ENCODE measurements around the gene DHH. TPM values are rescaled to one million over a fixed set of nuclear protein-coding genes. Genes with fewer than 3 reads are reported as not detected.
"Not testable (repeated sequence)": the region's sequence is repeated elsewhere in the genome, so short reads cannot be mapped to it uniquely, and the experiment has no call there.

Gene DHH
- under 1 TPM; 0.15 to 0.47 (median 0.42) TPM for total RNA-seq

DNA sequence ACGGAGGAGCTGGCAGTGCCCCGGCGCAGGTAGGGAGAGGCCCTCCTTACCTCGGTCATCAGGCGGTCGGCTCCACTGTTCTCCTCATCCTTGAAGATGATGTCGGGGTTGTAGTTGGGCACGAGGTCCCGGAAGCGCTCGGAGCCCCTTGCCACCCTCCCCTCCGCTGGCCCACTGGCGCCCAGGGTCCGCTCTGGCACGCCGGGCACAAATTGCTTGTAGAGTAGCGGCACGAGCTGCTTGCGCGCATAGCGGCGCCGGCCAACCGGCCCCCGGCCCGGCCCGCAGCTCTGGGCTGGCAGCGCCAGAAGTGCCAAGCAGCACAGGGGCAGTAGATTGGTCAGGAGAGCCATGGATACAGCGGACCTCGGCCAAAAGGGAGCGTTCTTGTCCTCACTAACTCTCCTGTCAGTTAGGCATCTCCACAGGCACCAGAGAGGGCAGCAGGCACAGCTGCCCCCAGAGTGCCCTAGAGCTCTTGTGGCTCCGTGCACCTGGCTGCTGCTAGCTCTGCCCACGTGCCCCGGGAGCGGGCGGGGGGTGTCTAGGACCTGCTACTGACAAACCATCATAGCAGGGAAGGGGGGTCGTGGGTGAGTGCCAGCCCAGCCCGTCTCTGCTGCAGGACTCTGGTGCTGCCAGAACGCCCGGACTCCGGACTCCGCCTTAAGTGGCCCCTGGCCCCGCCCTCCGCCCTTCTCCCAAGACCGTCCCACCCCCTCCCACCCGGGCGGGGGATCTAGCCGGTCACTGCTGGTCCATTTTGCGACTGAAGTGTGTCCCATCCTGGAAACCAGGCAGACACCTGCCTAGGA, at the start of gene DHH:
Gene DHH, minus strand, starts transcription at position 642 of the 815 bp plus-strand sequence. Its CDS starts 289 bp downstream, at position 353.
- peaks cover 54% of the 10 kb centered on the region for H3K4me1 ChIP-seq
- peaks cover 56% of the 10 kb centered on the region for H3K27me3 ChIP-seq
- 2% methylated on average over 31 of the region's 49 CpGs for WGBS
- no peak within 1 kb of the TSS for H3K27ac ChIP-seq
- H3K4me3 ChIP-seq, result peak within 1 kb of the TSS; percentile 21
- TF ChIP-seq POLR2AphosphoS5 (IDR thresholded peaks at IDR 0.05) (no peak), POLR2A (IDR thresholded peaks at IDR 0.05) (no peak), EP300 (IDR thresholded peaks at IDR 0.05) (no peak)
- no peaks in the 10 kb centered on the region for H3K9me3 ChIP-seq
- peaks cover 25% of the 10 kb centered on the region for H3K36me3 ChIP-seq
- DNase-seq (ENCODE audit: low spot score in 2 of 2), result peak in 1 of 2 donors; percentile 68

- Histone ChIP-seq H3K4me1 (no peaks in the 10 kb centered on the region), H3K36me3 (no peaks in the 10 kb centered on the region), H3K27ac (no peak overlapping the region), H3K9me3 (no peaks in the 10 kb centered on the region), H3K27me3 (no peaks in the 10 kb centered on the region), H3K4me3 (no peak overlapping the region)
- no peak for DNase-seq (ENCODE audit: low spot score in 2 of 2)
- 83% methylated on average over 2 of the region's 2 CpGs for WGBS
- TF ChIP-seq, protein P1, sequence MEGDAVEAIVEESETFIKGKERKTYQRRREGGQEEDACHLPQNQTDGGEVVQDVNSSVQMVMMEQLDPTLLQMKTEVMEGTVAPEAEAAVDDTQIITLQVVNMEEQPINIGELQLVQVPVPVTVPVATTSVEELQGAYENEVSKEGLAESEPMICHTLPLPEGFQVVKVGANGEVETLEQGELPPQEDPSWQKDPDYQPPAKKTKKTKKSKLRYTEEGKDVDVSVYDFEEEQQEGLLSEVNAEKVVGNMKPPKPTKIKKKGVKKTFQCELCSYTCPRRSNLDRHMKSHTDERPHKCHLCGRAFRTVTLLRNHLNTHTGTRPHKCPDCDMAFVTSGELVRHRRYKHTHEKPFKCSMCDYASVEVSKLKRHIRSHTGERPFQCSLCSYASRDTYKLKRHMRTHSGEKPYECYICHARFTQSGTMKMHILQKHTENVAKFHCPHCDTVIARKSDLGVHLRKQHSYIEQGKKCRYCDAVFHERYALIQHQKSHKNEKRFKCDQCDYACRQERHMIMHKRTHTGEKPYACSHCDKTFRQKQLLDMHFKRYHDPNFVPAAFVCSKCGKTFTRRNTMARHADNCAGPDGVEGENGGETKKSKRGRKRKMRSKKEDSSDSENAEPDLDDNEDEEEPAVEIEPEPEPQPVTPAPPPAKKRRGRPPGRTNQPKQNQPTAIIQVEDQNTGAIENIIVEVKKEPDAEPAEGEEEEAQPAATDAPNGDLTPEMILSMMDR (IDR thresholded peaks at IDR 0.05), result no peak
- no peak for TF ChIP-seq EP300 (IDR thresholded peaks at IDR 0.05)
These were observed 49.8 kb upstream of the DHH start for GRCh38 chr12:49144384-49144783.

DNA sequence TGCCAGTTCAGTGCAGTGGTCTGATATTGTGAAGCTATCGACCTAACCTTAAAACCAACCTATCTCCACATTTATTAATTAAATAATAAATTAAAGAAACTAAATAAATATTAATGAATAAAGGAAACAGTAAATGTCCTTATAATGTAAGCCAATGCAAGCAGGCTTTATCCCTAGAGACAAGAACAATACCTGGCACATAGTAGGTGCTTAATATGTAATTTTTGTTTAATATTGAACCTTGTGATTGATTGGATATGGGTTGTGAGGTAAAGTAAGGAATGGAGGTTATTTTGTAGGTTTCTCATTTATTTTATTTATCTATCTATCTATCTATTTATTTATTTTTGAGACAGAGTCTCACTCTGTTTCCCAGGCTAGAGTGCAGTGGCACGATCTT, 44.4 kb upstream of the DHH start:
- no peaks in the 10 kb centered on the region for H3K36me3 ChIP-seq
- no peak overlapping the region for H3K27ac ChIP-seq
- WGBS, result 88% methylated on average over 2 of the region's 2 CpGs
- no peaks in the 10 kb centered on the region for H3K9me3 ChIP-seq
- TF ChIP-seq POLR2AphosphoS5 (IDR thresholded peaks at IDR 0.05), result no peak
- TF ChIP-seq, protein P1 (IDR thresholded peaks at IDR 0.05), result no peak
- no peak for TF ChIP-seq POLR2A (IDR thresholded peaks at IDR 0.05)
- no peak for TF ChIP-seq EP300 (IDR thresholded peaks at IDR 0.05)
- H3K4me3 ChIP-seq, result no peak overlapping the region
- no peaks in the 10 kb centered on the region for H3K27me3 ChIP-seq
- H3K4me1 ChIP-seq, result no peaks in the 10 kb centered on the region
- no peak for DNase-seq (ENCODE audit: low spot score in 2 of 2)

DNA sequence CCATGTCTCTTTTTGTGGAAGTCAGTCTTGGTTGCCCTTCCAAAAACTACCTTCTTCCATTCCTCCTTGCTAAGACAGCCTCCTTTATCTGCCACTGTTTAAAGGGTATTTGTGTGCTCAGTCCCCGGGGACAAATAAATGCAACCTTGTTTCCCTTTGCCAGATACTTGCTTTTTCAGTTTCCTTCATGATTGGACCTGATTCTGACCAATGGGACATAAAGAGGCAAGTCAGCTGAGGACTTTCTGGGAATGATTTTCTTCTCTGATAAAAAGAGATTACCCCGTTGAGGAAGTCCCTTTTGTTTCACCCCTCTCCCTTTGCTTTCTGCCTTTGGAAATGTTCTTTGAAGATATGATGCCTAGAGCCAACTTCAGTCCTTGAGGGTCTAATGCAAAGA, 44.0 kb upstream of the DHH start:
- WGBS, result 47% methylated on average over 2 of the region's 2 CpGs
- TF ChIP-seq POLR2A (IDR thresholded peaks at IDR 0.05) (no peak), POLR2AphosphoS5 (IDR thresholded peaks at IDR 0.05) (no peak), EP300 (IDR thresholded peaks at IDR 0.05) (no peak)
- TF ChIP-seq, protein P1 (IDR thresholded peaks at IDR 0.05), result no peak
- no peaks in the 10 kb centered on the region for H3K36me3 ChIP-seq
- H3K27ac ChIP-seq, result no peak overlapping the region
- H3K4me1 ChIP-seq, result peaks cover 1% of the 10 kb centered on the region
- no peaks in the 10 kb centered on the region for H3K27me3 ChIP-seq
- no peaks in the 10 kb centered on the region for H3K9me3 ChIP-seq
- no peak overlapping the region for H3K4me3 ChIP-seq
- no peak for DNase-seq (ENCODE audit: low spot score in 2 of 2)

DNA sequence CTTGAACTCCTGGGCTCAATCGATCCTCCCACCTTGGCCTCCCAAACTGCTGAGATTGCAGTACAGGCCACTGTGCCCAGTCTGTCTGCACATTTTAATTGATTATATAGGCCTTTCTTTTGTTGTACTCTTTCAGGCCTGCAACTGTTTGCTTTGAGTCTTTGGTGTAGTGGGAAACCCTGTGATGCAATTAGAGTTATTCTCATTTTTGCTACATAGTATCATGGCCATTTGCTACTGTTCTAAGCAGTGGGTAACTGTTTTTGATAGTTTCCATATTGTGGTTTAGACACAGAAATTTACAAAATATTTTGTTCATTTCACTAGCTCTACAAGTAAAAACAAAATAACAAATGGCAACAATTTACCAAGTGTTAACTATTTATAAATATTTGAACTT, 42.9 kb upstream of the DHH start:
- Histone ChIP-seq H3K9me3 (no peaks in the 10 kb centered on the region), H3K4me3 (no peak overlapping the region), H3K27ac (no peak overlapping the region), H3K36me3 (no peaks in the 10 kb centered on the region), H3K27me3 (no peaks in the 10 kb centered on the region), H3K4me1 (peaks cover 12% of the 10 kb centered on the region)
- WGBS, result 89% methylated on average over 1 of the region's 1 CpG
- TF ChIP-seq POLR2A (IDR thresholded peaks at IDR 0.05) (no peak), POLR2AphosphoS5 (IDR thresholded peaks at IDR 0.05) (no peak), EP300 (IDR thresholded peaks at IDR 0.05) (no peak)
- TF ChIP-seq, protein P1 (IDR thresholded peaks at IDR 0.05), result no peak
- DNase-seq (ENCODE audit: low spot score in 2 of 2), result no peak

DNA sequence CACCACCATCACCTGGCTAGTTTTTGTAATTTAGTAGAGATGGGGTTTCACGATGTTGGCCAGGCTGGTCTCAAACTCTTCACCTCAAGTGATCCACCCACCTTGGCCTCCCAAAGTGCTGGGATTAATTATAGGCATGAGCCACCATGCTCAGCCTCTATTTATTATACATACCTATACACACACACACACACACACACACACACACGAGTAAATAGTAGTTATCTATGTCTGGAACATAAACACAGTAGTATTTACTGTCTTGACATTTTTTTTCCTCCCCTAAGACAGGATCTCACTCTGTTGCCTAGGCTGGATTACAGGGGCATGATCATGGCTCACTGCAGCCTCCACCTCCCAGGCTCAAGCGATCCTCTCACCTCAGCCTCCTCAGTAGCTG, 42.4 kb upstream of the DHH start:
- H3K36me3 ChIP-seq; H3K27me3 ChIP-seq; H3K9me3 ChIP-seq; DNase-seq (ENCODE audit: low spot score in 2 of 2); H3K27ac ChIP-seq; H3K4me3 ChIP-seq: not testable (repeated sequence)
- H3K4me1 ChIP-seq, result peaks cover 17% of the 10 kb centered on the region
- 86% methylated on average over 3 of the region's 3 CpGs for WGBS

All from suprapubic skin (tissue), 4 donors.